ENCODE data around the gene UROC1.

Gene UROC1

GRCh38 chr3:126448136-126448892, 69.3 kb downstream of the UROC1 start:
- Histone ChIP-seq H3K9me3 (ENCODE audit: control insufficient read depth, insufficient read depth, low read length) (no peaks in the 10 kb centered on the region), H3K4me1 (ENCODE audit: control insufficient read depth, insufficient read depth, low read length) (no peaks in the 10 kb centered on the region), H3K27ac (ENCODE audit: low read length) (no peak overlapping the region), H3K27me3 (ENCODE audit: control insufficient read depth, insufficient read depth, low read length) (no peaks in the 10 kb centered on the region), H3K4me3 (ENCODE audit: low read length) (no peak overlapping the region), H3K36me3 (ENCODE audit: control insufficient read depth, insufficient read depth, low read length) (peaks cover 3% of the 10 kb centered on the region; the same call in 1 of the 2 replicates)
- DNase-seq (ENCODE audit: low read depth, low spot score): no peak
- WGBS (ENCODE audit: insufficient coverage, insufficient read length): no CpG with 5 or more reads among the region's 17 CpGs

DNA sequence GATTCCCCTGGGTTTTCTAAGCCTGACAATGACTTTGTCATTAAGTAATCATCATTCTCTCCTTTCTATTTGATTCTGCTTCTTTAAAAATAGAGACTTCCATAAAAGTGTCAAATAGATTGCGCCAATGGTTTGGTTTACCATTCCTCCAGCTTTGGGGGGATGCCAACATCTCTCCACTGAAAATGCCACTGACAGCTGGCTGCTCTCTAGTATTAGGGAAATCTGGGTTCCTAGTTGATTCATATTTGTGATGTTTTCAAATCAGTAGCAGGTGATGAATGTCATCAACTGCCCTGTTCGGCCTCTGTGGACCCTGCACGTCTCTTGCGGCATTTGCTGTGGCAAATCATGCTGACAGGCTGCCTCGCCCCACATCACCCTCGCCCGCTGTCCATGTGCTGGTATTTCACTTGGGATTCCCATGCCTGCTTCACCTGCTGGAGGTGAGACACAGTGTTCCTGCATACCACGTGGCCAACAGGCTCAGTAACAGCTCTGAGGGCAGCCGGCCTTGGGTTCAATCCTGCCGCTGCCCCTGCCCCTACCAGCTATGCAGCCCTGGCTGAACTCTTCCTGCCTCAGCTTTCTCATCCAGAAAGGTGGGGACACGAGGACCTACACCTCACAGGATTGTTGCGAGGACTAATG, 70.0 kb downstream of the UROC1 start:
- Histone ChIP-seq H3K4me1 (ENCODE audit: control insufficient read depth, insufficient read depth, low read length) (no peaks in the 10 kb centered on the region), H3K27ac (ENCODE audit: low read length) (no peak overlapping the region), H3K27me3 (ENCODE audit: control insufficient read depth, insufficient read depth, low read length) (no peaks in the 10 kb centered on the region), H3K36me3 (ENCODE audit: control insufficient read depth, insufficient read depth, low read length) (peaks cover 3% of the 10 kb centered on the region; the same call in 1 of the 2 replicates), H3K9me3 (ENCODE audit: control insufficient read depth, insufficient read depth, low read length) (no peaks in the 10 kb centered on the region), H3K4me3 (ENCODE audit: low read length) (no peak overlapping the region)
- no CpG with 5 or more reads among the region's 12 CpGs for WGBS (ENCODE audit: insufficient coverage, insufficient read length)
- no peak for DNase-seq (ENCODE audit: low read depth, low spot score)

DNA sequence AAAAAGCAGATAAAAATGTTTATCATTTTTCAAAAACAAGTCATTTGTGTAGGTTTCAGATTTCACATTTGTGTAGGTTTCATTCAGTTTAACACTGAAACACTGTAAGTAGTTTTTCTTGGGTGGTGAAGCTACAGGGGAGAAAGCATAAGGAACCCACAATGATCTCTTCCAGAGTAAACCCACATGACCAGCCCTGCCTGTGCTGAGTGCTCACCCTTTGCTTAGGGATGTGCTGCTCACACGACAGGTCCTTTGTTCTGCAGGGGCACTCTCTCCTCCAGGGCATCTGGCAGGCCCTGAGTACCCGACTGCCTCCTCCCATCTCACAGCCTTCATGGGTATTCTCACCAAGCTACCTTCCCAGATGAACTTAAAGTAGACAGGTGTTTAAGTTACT, 70.8 kb downstream of the UROC1 start:
- peaks cover 3% of the 10 kb centered on the region; the same call in 1 of the 2 replicates for H3K36me3 ChIP-seq (ENCODE audit: control insufficient read depth, insufficient read depth, low read length)
- no peak overlapping the region for H3K4me3 ChIP-seq (ENCODE audit: low read length)

DNA sequence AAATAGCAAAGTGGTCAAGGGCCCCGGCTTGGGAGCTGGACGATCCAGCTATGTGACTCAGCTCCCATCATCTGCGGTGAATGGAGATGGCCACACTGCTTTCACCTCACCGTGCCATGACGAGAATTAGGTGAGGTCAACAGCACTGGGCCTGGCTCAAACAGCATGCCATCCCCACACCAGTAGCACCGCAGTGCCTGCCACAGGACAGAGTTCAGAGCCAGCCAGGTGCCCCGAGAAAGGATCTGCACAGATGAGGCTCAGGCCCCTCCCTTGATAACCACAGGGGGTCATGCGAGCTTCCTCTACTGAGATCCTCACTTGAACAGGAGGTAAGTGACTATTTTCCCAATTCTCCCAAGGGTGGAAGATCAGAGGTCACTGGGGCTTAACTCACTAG, 71.3 kb downstream of the UROC1 start:
- H3K4me1 ChIP-seq (ENCODE audit: control insufficient read depth, insufficient read depth, low read length): no peaks in the 10 kb centered on the region; the same call in 1 of the 2 replicates
- no peaks in the 10 kb centered on the region for H3K9me3 ChIP-seq (ENCODE audit: control insufficient read depth, insufficient read depth, low read length)
- H3K27ac ChIP-seq (ENCODE audit: low read length): no peak overlapping the region
- no CpG with 5 or more reads among the region's 8 CpGs for WGBS (ENCODE audit: insufficient coverage, insufficient read length)
- H3K4me3 ChIP-seq (ENCODE audit: low read length): no peak overlapping the region
- DNase-seq (ENCODE audit: low read depth, low spot score): no peak
- H3K27me3 ChIP-seq (ENCODE audit: control insufficient read depth, insufficient read depth, low read length): no peaks in the 10 kb centered on the region
- H3K36me3 ChIP-seq (ENCODE audit: control insufficient read depth, insufficient read depth, low read length): 0 out of 2 replicates have a peak, but pooled peaks cover 3% of the 10 kb centered on the region

More for the DNA sequence above, 70.8 kb downstream of the UROC1 start:
- H3K27ac ChIP-seq (ENCODE audit: low read length): no peak overlapping the region
- no CpG with 5 or more reads among the region's 2 CpGs for WGBS (ENCODE audit: insufficient coverage, insufficient read length)
- no peaks in the 10 kb centered on the region for H3K4me1 ChIP-seq (ENCODE audit: control insufficient read depth, insufficient read depth, low read length)
- H3K9me3 ChIP-seq (ENCODE audit: control insufficient read depth, insufficient read depth, low read length): no peaks in the 10 kb centered on the region
- no peak for DNase-seq (ENCODE audit: low read depth, low spot score)
- no peaks in the 10 kb centered on the region for H3K27me3 ChIP-seq (ENCODE audit: control insufficient read depth, insufficient read depth, low read length)

DNA sequence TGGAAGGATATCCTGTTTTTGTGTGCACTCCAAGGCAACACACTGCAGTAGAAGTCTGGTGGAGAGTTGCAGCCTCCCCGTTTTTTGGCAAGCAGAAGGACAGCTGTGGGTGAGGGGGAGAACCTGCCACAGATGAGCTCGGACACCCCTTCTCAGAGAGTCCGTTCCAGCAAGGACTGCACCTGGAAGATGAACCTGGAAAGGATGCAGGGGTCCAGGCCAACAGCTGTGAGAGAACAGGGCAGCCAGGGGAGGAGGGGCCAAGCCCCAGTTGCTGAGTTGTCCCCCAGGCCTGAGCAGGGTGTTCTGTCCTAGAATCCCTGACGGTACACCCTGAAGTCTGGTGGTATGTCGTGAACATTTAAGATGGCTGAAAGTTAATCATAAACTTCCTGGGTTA, 72.1 kb downstream of the UROC1 start:
- Histone ChIP-seq H3K36me3 (ENCODE audit: control insufficient read depth, insufficient read depth, low read length) (0 out of 2 replicates have a peak, but pooled peaks cover 3% of the 10 kb centered on the region), H3K9me3 (ENCODE audit: control insufficient read depth, insufficient read depth, low read length) (no peaks in the 10 kb centered on the region), H3K4me1 (ENCODE audit: control insufficient read depth, insufficient read depth, low read length) (no peaks in the 10 kb centered on the region; the same call in 1 of the 2 replicates), H3K27me3 (ENCODE audit: control insufficient read depth, insufficient read depth, low read length) (no peaks in the 10 kb centered on the region), H3K4me3 (ENCODE audit: low read length) (no peak overlapping the region), H3K27ac (ENCODE audit: low read length) (no peak overlapping the region)
- WGBS (ENCODE audit: insufficient coverage, insufficient read length): no CpG with 5 or more reads among the region's 5 CpGs
- DNase-seq (ENCODE audit: low read depth, low spot score): no peak

DNA sequence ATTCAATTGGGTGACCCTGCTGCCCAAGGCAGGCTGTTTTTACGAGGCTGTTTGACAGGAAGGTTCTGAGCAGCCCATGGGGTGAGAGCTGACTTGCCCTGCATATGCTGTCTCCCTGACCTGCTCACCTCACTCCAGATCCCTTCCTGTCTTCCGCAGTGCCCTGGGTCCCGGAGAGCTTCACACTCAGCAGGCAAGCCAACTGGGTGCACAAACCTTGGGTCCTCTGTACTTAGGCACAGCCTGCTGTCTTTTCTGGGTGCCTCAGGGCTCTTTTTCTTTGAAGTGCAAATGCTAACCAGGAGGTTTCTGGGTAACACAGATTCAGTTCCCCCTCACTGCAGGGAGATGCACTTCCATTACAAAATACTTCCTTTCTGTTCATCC, 74.7 kb downstream of the UROC1 start:
- Histone ChIP-seq H3K27ac (ENCODE audit: low read length) (no peak overlapping the region), H3K9me3 (ENCODE audit: control insufficient read depth, insufficient read depth, low read length) (no peaks in the 10 kb centered on the region), H3K4me3 (ENCODE audit: low read length) (no peak overlapping the region), H3K4me1 (ENCODE audit: control insufficient read depth, insufficient read depth, low read length) (no peaks in the 10 kb centered on the region; the same call in 1 of the 2 replicates), H3K27me3 (ENCODE audit: control insufficient read depth, insufficient read depth, low read length) (no peaks in the 10 kb centered on the region), H3K36me3 (ENCODE audit: control insufficient read depth, insufficient read depth, low read length) (0 out of 2 replicates have a peak, but pooled peaks cover 5% of the 10 kb centered on the region)
- DNase-seq (ENCODE audit: low read depth, low spot score): no peak
- whole genome bisulfite sequencing (ENCODE audit: insufficient coverage, insufficient read length): no CpG with 5 or more reads among the region's 3 CpGs

- Histone ChIP-seq H3K4me1 (ENCODE audit: control insufficient read depth, insufficient read depth, low read length) (no peaks in the 10 kb centered on the region; the same call in 1 of the 2 replicates), H3K27me3 (ENCODE audit: control insufficient read depth, insufficient read depth, low read length) (no peaks in the 10 kb centered on the region), H3K27ac (ENCODE audit: low read length) (no peak overlapping the region), H3K36me3 (ENCODE audit: control insufficient read depth, insufficient read depth, low read length) (0 out of 2 replicates have a peak, but pooled peaks cover 5% of the 10 kb centered on the region), H3K9me3 (ENCODE audit: control insufficient read depth, insufficient read depth, low read length) (no peaks in the 10 kb centered on the region), H3K4me3 (ENCODE audit: low read length) (no peak overlapping the region)
- no CpG with 5 or more reads among the region's 13 CpGs for WGBS (ENCODE audit: insufficient coverage, insufficient read length)
- no peak for DNase-seq (ENCODE audit: low read depth, low spot score)
Observed at GRCh38 chr3:126442094-126442855, 75.3 kb downstream of the UROC1 start.

- H3K27me3 ChIP-seq (ENCODE audit: control insufficient read depth, insufficient read depth, low read length): no peaks in the 10 kb centered on the region
- WGBS (ENCODE audit: insufficient coverage, insufficient read length): no CpG with 5 or more reads among the region's 20 CpGs
- H3K36me3 ChIP-seq (ENCODE audit: control insufficient read depth, insufficient read depth, low read length): 0 out of 2 replicates have a peak, but pooled peaks cover 5% of the 10 kb centered on the region
- H3K4me3 ChIP-seq (ENCODE audit: low read length): no peak overlapping the region; the same call in 1 of the 2 replicates
- no peaks in the 10 kb centered on the region for H3K9me3 ChIP-seq (ENCODE audit: control insufficient read depth, insufficient read depth, low read length)
- no peak for DNase-seq (ENCODE audit: low read depth, low spot score)
- H3K27ac ChIP-seq (ENCODE audit: low read length): no peak overlapping the region
- H3K4me1 ChIP-seq (ENCODE audit: control insufficient read depth, insufficient read depth, low read length): no peaks in the 10 kb centered on the region; the same call in 1 of the 2 replicates
Observed at GRCh38 chr3:126441256-126441880, 76.2 kb downstream of the UROC1 start.

DNA sequence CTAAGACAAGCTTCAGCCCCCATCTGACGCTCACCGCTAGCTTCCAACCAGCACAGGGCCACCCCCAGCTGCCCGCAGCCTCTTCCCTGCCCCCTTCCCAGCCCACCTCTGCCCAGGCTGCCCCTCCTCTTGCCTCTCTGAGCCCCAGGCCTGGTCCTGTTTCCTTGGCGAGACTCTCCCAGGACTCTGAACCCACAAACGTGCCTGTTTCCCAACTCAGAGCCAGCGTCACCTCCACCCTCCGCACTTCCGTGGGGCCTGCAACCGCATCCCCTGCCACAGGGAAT, 76.9 kb downstream of the UROC1 start:
- H3K4me1 ChIP-seq (ENCODE audit: control insufficient read depth, insufficient read depth, low read length): no peaks in the 10 kb centered on the region; the same call in 1 of the 2 replicates
- no peaks in the 10 kb centered on the region for H3K27me3 ChIP-seq (ENCODE audit: control insufficient read depth, insufficient read depth, low read length)
- DNase-seq (ENCODE audit: low read depth, low spot score): no peak
- H3K36me3 ChIP-seq (ENCODE audit: control insufficient read depth, insufficient read depth, low read length): 0 out of 2 replicates have a peak, but pooled peaks cover 5% of the 10 kb centered on the region
- H3K9me3 ChIP-seq (ENCODE audit: control insufficient read depth, insufficient read depth, low read length): no peaks in the 10 kb centered on the region
- H3K27ac ChIP-seq (ENCODE audit: low read length): no peak overlapping the region
- H3K4me3 ChIP-seq (ENCODE audit: low read length): no peak overlapping the region
- no CpG with 5 or more reads among the region's 9 CpGs for WGBS (ENCODE audit: insufficient coverage, insufficient read length)

Measured in iPS DF 6.9 (cell line).